ENCODE data around the gene ADA.

The ADA gene

DNA sequence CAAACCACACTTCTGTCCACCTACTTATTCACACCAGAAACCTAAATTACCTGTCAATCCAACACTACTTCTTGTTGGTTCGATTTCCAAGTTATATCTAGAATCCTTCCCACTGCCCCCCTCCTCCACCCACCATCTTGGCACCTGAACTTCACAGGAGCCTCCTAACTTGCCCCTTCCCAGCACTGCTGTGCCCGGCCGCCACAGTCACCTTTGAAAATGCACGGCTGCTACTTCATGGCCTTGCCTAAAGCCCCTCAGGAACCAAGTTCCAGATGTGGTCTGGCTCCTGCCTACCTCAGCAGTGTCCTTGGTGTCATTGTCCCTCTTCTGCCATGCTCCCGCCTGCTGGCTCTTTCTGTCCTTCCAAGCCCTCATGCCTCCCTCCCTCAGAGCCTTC is 37.9 kb downstream of the ADA start:
- Histone ChIP-seq H3K4me3 (ENCODE audit: low read depth, low read length) (no peak overlapping the region), H3K27me3 (replicated peaks) (no peaks in the 10 kb centered on the region), H3K27ac (no peak overlapping the region), H3K36me3 (replicated peaks) (peaks cover 8% of the 10 kb centered on the region)
- TF ChIP-seq, protein P1, sequence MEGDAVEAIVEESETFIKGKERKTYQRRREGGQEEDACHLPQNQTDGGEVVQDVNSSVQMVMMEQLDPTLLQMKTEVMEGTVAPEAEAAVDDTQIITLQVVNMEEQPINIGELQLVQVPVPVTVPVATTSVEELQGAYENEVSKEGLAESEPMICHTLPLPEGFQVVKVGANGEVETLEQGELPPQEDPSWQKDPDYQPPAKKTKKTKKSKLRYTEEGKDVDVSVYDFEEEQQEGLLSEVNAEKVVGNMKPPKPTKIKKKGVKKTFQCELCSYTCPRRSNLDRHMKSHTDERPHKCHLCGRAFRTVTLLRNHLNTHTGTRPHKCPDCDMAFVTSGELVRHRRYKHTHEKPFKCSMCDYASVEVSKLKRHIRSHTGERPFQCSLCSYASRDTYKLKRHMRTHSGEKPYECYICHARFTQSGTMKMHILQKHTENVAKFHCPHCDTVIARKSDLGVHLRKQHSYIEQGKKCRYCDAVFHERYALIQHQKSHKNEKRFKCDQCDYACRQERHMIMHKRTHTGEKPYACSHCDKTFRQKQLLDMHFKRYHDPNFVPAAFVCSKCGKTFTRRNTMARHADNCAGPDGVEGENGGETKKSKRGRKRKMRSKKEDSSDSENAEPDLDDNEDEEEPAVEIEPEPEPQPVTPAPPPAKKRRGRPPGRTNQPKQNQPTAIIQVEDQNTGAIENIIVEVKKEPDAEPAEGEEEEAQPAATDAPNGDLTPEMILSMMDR (IDR thresholded peaks at IDR 0.05; ENCODE audit: low read depth, low read length, missing control alignments) = no peak
- no peak for DNase-seq
- in situ Hi-C loops (cut with HindIII; ENCODE audit: low pct_ligation_motif_present, low sequenced_read_pairs) = no loop called here

DNA sequence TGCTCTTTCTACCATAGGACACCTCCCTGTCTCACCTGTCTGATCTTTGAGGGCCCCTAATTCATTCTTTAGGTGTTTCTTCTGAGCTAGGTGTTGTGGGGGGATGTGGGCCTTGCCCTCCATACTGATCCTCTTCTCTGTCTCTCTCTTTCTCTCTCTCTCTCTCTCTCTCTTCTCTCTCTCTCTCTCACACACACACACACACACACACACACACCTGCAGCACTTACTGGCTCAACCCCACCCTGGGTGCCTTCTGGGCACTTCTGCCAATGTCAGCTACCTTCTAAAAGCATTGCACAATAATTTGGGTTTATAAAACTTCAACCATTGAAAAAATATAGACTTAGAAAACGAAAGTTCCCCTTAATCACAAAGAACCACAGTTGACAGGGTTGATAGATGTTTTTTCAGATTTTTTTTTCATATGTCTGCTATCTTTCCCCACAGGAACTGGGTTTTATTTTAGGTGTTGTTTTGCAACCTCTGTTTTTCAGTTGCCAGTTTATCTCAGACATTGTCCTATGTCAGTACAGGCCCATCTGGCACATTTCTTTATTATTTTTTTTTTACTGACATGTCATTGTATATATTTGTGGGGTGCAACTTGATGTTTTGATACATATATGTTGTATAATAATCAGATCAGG is 41.1 kb downstream of the ADA start:
- no peaks in the 10 kb centered on the region for H3K36me3 ChIP-seq (replicated peaks)
- no peaks in the 10 kb centered on the region for H3K27me3 ChIP-seq (replicated peaks)
- no peak overlapping the region for H3K4me3 ChIP-seq (ENCODE audit: low read depth, low read length)
- no peak for DNase-seq
- in situ Hi-C loops (cut with HindIII; ENCODE audit: low pct_ligation_motif_present, low sequenced_read_pairs) = no loop called here
- no peak overlapping the region for H3K27ac ChIP-seq
- TF ChIP-seq, protein P1 (IDR thresholded peaks at IDR 0.05; ENCODE audit: low read depth, low read length, missing control alignments) = no peak

DNA sequence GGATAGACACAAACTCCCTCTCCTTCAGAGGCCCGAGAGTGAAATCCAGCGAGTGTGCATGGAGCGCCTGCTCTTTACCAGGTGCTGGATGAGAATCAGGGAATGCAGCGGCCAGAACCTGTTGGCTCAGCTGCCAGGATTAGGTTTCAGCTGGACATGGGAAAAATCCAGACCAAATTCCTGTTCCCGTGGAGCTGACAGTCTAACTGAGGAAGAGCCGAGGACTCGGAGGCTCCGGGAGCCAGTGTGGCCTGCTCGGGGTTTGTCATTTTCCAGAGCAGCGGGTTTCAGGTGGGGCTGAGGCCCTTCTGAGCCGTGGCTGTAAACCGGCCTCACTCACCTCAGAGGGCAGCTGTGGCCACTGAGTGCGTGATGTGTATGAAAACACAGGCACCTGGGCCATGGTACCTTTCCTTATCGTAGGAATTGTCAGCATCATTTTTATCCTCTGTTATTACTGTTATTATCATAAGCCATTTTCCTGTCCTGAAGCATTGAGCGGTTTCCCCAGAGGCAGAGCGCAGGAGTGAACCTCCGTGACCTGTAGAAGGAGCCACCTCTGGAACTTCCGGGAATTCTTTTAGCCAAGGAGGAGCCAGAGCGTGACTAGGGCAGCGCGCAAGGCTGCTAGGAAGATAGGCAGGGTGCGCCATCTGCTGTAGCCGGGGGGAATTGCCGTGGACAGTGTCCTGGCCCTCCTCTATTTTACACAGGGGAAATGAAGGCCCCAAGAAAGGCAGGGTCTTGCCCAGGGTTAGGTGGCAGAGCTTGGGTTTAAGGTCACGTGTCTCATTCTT is 41.8 kb downstream of the ADA start:
- H3K4me3 ChIP-seq (ENCODE audit: low read depth, low read length) = peak overlapping the region; percentile 22
- TF ChIP-seq, protein P1 (IDR thresholded peaks at IDR 0.05; ENCODE audit: low read depth, low read length, missing control alignments) = peak; percentile 99
- in situ Hi-C loops (cut with HindIII; ENCODE audit: low pct_ligation_motif_present, low sequenced_read_pairs) = no loop called here
- no peaks in the 10 kb centered on the region for H3K36me3 ChIP-seq (replicated peaks)
- H3K27ac ChIP-seq = peak overlapping the region; percentile 1
- DNase-seq = peak; percentile 77
- no peaks in the 10 kb centered on the region for H3K27me3 ChIP-seq (replicated peaks)

DNA sequence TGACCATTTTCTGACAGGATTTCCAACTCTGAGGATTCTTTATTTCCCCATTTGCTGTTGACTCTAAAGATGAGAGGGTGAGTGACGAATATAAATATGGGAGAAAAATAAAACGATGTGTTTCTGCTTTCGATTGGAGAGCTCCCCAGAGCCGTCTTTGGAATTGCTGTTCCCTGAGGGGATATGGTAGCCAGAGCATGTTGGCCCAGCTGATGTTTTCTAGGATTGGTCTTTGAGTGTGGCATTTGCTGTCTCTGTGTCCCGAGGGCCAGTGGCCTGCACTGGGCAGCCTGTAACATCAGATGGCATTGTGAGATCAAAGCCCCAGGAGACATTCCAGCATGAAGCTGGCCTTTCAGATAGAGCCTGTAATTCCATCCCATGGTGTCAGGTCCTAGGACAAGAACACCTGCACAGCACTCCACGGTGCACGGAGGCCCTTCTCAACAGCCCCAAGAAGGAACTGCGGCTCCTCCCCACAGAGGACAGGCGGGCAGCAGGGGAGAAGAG is 42.4 kb downstream of the ADA start:
- Histone ChIP-seq H3K36me3 (replicated peaks) (no peaks in the 10 kb centered on the region), H3K27me3 (replicated peaks) (no peaks in the 10 kb centered on the region), H3K4me3 (ENCODE audit: low read depth, low read length) (no peak overlapping the region), H3K27ac (no peak overlapping the region)
- in situ Hi-C loops (cut with HindIII; ENCODE audit: low pct_ligation_motif_present, low sequenced_read_pairs) = no loop called here
- TF ChIP-seq, protein P1 (IDR thresholded peaks at IDR 0.05; ENCODE audit: low read depth, low read length, missing control alignments) = no peak
- no peak for DNase-seq

DNA sequence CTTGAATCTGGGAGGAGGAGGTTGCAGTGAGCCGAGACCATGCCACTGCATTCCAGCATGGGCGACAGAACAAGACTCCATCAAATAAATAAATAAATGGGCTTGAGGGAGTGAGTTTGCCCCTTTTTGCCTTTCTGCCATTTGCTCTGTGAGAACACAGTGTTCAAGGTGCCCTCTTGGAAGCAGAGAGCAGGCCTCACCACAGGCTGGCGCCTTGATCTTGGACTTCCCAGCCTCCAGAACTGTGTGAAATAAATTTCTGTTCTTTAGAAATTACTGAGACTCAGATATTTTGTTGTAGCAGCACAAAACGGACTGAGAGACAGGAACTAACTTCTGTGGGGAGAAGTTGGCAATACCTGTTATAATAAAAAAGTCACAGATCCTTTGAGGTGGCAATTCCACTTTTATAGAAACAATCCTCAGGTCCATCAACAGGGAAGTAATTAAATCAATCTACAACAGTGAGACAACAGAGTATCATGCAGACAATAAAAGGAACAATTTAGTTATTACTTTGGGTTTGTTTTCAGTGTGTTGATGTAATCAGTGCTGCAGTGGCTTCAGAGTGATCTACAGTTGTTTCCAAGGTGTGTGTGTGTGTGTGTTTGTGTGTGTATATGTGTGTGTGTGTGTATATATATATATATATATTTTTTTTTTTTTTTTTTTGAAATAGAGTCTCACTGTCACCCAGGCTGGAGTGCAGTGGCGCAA is 44.6 kb downstream of the ADA start:
- no peaks in the 10 kb centered on the region for H3K36me3 ChIP-seq (replicated peaks)
- no peak overlapping the region for H3K4me3 ChIP-seq (ENCODE audit: low read depth, low read length)
- DNase-seq = no peak
- no peaks in the 10 kb centered on the region for H3K27me3 ChIP-seq (replicated peaks)
- TF ChIP-seq, protein P1 (IDR thresholded peaks at IDR 0.05; ENCODE audit: low read depth, low read length, missing control alignments) = no peak
- no peak overlapping the region for H3K27ac ChIP-seq
- in situ Hi-C loops (cut with HindIII; ENCODE audit: low pct_ligation_motif_present, low sequenced_read_pairs) = no loop called here

Measured in brain microvascular endothelial cell (primary cell).